ENCODE data around the gene PALLD.

PALLD gene

GRCh38 chr4:168637872-168638756 is 141.3 kb downstream of the PALLD start:
- no peak for DNase-seq
- intact Hi-C loops (cut with DNase I), result no loop called here

GRCh38 chr4:168639914-168640313 is 143.1 kb downstream of the PALLD start:
- DNase-seq, result no peak
- intact Hi-C loops (cut with DNase I), result no loop called here

GRCh38 chr4:168641811-168642140 is 144.9 kb downstream of the PALLD start:
- no peak for DNase-seq
- intact Hi-C loops (cut with DNase I), result no loop called here

GRCh38 chr4:168642591-168642990 is 145.7 kb downstream of the PALLD start:
- no peak for DNase-seq

GRCh38 chr4:168643111-168643795 is 146.4 kb downstream of the PALLD start:
- intact Hi-C loops (cut with DNase I), result no loop called here
- no peak for DNase-seq

More at GRCh38 chr4:168642591-168642990, 145.7 kb downstream of the PALLD start:
- intact Hi-C loops (cut with DNase I), result no loop called here

- intact Hi-C loops (cut with DNase I), result no loop called here
- DNase-seq, result no peak
Measured at GRCh38 chr4:168643796-168644159, 146.9 kb downstream of the PALLD start.

GRCh38 chr4:168646001-168646768 is 149.3 kb downstream of the PALLD start:
- intact Hi-C loops (cut with DNase I), result no loop called here
- no peak for DNase-seq

GRCh38 chr4:168647646-168648375 is 151.0 kb downstream of the PALLD start:
- intact Hi-C loops (cut with DNase I), result no loop called here
- DNase-seq, result no peak

- intact Hi-C loops (cut with DNase I), result no loop called here
- no peak for DNase-seq
Measured at GRCh38 chr4:168648494-168648893, 151.6 kb downstream of the PALLD start.

GRCh38 chr4:168648929-168649328 is 152.1 kb downstream of the PALLD start:
- no peak for DNase-seq

GRCh38 chr4:168651374-168651773 is 154.5 kb downstream of the PALLD start:
- intact Hi-C loops (cut with DNase I), result no loop called here
- no peak for DNase-seq

More at GRCh38 chr4:168648929-168649328, 152.1 kb downstream of the PALLD start:
- intact Hi-C loops (cut with DNase I), result no loop called here

GRCh38 chr4:168651864-168652263 is 155.0 kb downstream of the PALLD start:
- intact Hi-C loops (cut with DNase I), result no loop called here

GRCh38 chr4:168652755-168653154 is 155.9 kb downstream of the PALLD start:
- intact Hi-C loops (cut with DNase I), result no loop called here
- no peak for DNase-seq

More at GRCh38 chr4:168651864-168652263, 155.0 kb downstream of the PALLD start:
- DNase-seq, result no peak

- intact Hi-C loops (cut with DNase I), result no loop called here
- no peak for DNase-seq
Measured at GRCh38 chr4:168654104-168654847, 157.4 kb downstream of the PALLD start.

GRCh38 chr4:168654848-168655174 is 158.0 kb downstream of the PALLD start:
- no peak for DNase-seq
- intact Hi-C loops (cut with DNase I), result no loop called here

- DNase-seq, result no peak
- intact Hi-C loops (cut with DNase I), result no loop called here
Measured at GRCh38 chr4:168655182-168655581, 158.3 kb downstream of the PALLD start.

GRCh38 chr4:168656055-168656660 is 159.3 kb downstream of the PALLD start:
- intact Hi-C loops (cut with DNase I), result no loop called here
- DNase-seq, result no peak

- no peak for DNase-seq
- intact Hi-C loops (cut with DNase I), result no loop called here
Measured at GRCh38 chr4:168656946-168657473, 160.2 kb downstream of the PALLD start.

GRCh38 chr4:168658751-168659150 is 161.9 kb downstream of the PALLD start:
- intact Hi-C loops (cut with DNase I), result no loop called here
- DNase-seq, result no peak

Data from posterior cingulate gyrus (tissue), 11 donors.